GM19468 (cell line): Measurements from ENCODE around the gene AFAP1L1.

Experiments
- ATAC-seq: cut with Tn5 transposase; IDR thresholded peaks from one replicate; pipeline ENCODE4 v1.9.1; 2021; ENCODE audit warnings: mild to moderate bottlenecking, moderate library complexity, moderate number of reproducible peaks; ENCODE audit not compliant: unreplicated experiment; ENCODE audit errors: extremely low read depth

AFAP1L1 gene

DNA sequence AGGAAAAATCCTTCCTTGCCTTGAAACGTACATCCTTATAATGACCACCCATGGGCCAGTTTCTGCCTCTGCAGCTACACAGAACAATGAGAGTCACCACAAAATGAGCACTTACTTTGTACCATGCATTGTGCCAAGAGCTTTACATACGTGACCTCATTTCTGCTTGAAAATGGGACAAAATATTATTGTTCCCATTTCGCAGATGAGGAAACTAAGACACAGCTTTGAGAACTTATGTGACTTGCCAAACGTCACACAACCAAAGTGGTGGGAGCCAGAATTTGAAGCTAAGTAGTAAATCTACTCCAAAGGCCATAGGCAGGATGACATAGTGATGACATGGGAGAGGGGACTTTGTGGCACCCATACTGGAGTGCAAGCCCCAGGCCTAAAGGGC is 38.8 kb downstream of the AFAP1L1 start:
- no peak for ATAC-seq

DNA sequence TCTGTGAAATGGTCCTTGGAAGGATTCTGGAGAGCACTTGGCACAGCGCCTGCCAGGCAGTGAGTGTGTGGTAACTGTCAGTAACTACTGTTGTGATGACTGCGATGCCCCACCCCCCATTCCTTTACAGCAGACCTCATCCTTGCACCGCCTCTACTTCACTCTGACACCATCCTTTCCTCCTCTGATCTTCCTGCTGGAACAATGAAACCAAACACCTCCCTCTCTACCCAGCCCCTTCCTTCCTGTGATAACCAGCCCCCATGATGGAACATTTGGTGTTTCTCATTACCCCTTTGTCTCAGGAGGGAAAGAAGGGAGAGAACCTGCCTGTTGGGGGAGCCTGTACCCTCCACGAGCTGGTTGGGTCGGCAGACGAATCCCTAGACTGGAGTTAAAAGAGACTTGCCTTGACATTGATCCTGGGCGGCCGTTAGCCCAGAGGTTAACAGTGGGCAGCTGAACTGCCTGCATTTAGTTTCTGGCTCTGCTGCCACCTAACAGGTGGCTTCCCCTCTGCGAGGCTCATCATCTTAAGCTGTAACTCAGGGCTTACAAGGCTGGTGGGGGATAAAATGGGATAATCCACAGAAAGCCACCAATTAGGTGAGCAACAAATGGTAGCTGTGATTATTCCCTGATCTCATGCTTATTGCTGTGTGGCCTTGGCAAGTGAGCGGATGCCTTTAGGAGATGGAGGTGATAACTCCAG is 39.4 kb downstream of the AFAP1L1 start:
- ATAC-seq, result no peak

GRCh38 chr5:149313151-149313841 is 41.6 kb downstream of the AFAP1L1 start:
- no peak for ATAC-seq

- ATAC-seq, result no peak
These were observed 43.0 kb downstream of the AFAP1L1 start for GRCh38 chr5:149314571-149315111.

DNA sequence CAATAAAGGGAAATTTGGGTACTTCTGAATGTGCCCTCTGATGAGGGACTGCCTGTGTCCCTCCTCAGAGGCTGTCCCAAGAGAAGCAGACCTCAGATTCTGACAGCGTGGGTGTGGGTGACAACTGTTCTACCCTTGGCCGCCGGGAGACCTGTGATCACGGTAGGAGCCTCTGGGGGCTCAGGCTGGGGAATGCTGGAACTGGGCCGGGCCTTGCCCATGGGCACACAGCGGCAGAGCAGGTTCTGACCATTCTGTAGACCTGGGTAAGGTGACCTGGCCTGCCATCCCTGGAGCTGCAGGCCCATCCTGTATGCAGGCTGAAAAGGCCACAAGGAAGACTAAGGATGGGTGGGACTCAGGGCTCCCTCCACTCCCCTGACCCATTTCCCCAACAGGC is 44.1 kb downstream of the AFAP1L1 start:
- no peak for ATAC-seq

DNA sequence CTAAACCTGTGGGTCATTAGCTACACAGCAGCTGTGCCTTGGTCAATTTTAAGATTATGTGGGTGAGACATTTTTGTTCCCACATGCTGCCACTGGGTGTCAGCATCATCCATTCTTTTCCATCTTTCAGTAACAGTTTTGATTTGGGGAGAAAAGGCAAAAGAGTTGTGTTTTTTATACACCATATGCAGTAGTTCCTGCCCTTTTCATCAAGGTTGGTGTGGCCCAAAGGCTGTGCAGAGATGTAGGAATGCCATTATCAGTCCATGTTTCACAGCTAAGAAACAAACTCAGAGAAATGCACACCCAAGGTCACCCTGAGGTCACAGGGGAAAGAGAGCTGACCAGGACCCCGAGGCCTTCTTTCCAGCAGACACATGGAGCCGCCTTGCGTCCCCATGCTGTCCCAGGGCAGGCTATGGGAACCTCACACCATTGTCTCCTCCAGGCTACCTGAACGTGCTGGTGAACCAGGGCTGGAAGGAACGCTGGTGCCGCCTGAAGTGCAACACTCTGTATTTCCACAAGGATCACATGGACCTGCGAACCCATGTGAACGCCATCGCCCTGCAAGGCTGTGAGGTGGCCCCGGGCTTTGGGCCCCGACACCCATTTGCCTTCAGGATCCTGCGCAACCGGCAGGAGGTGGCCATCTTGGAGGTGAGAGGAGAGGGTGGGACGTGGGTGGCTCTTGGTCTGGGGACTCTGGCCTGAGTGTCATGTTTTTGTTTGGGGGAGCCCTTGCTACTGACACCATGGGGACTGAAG is 45.8 kb downstream of the AFAP1L1 start:
- ATAC-seq, result no peak

DNA sequence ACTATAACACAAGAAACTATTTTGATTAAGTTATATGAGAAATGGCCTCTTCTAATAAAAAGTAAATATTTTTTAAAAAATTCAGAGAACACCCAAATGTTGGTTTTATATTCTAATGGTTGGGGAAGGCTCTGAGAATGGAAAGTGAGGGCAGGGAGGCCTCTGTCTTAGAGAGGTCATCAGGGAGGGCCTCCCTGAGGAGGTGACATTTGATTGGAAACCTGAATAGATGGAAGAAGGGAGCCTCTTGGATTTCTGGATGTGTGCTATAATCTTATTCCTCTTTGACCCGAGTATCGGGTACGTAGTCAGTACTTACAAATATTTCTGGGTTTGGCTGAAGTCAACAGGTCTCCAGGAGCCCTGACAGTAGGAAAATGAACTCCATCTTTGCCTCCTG is 47.5 kb downstream of the AFAP1L1 start:
- no peak for ATAC-seq

DNA sequence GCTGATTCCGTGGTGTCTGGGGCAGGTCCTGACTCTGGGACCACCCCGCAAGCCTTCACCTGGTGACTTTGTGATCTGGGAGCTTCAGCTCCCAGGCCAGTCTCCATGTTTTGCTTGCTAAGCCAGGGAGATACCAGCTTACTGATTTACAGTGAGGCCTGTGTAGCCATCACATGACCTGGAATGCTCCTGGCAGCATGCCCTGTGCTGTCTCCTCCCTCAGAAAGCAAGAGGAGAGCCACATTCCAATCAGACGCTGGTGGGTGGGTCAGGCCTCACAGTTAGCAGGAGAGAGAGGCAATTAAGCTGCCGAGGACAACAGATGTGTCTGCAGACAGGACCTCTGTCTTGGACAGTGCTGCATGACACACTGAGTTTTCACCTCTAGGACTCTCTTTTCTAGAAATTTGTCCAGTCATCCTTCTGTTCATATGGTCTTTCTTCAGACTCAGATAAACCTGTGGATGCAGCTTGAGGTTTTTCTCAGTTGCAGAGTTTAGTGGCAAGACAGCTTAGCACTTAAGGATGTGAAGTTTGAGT is 49.2 kb downstream of the AFAP1L1 start:
- no peak for ATAC-seq

DNA sequence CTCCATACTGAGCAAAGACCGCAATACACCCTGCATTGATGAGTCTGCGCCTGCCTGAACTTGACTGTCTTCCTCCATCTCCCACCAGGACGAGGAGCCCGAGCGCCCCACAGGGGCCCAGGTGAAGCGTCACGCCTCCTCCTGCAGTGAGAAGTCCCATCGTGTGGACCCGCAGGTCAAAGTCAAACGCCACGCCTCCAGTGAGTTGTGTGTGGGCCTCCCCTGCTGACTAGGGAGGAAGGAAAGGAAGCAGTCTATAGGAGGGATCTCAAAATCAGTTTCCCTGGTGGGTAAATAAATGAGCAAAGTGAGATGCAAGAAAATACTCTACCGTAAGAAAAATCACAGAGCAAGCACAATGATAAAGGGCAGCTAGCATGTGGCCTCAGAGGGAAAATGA is 50.9 kb downstream of the AFAP1L1 start:
- no peak for ATAC-seq

DNA sequence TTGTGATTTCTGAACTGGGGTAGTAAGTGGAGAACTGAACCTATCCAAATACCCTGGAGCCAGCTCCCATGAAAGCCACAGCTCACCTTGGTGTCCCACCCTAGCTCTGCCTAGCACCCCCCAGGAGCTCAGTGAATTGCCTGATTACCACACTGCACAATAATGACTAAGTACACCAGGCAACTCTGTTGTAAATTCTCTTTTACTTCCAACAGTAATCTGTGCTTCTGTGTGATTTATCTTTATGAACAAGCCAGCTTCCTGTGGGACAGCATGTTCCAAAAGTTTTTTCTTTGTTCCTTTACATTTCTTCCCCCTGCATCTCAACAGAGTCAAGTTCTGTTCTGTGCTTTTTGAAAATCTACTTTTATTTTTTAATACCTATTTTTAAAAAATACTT is 51.6 kb downstream of the AFAP1L1 start:
- ATAC-seq, result no peak

GRCh38 chr5:149323621-149324205 is 52.1 kb downstream of the AFAP1L1 start:
- no peak for ATAC-seq

DNA sequence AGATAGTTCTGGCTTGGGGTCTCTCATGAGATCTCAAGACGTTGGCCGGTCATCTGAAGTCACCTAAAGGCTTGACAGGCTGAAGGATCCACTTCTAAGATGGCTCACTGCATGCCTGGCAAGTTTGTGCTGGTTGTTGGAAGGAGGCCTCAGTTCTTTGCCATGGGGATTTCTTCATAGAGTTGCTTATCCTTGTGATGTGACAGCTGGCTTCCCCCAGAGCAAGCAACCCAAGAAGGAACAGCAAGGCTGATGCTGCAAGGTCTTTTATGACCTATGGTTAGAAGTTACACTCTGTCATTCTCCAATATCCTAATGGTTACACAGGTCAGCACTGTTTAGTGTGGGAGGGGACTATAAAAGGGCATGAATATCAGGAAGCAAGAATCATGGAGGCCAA is 53.0 kb downstream of the AFAP1L1 start:
- no peak for ATAC-seq

- ATAC-seq, result no peak
These were observed 53.6 kb downstream of the AFAP1L1 start for GRCh38 chr5:149325166-149325735.

DNA sequence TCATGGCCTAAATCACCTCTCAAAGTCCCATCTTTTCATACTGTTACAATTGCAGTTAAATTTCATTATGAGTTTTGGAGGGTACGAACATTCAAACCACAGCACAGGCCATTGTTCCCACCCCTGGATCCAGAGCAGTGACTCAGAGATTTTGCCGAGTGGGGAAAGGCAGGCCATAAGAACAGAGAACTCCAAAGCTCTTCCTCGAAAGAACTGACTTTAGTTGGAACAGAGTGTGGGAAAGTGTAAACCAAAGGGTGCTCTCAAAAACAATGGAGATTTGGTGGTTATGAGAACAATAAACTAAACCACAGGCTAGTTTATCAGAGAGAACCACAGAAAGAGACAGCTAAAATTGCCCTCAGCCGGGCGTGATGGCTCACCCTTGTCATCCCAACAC is 54.2 kb downstream of the AFAP1L1 start:
- ATAC-seq, result no peak

- no peak for ATAC-seq
These were observed 55.0 kb downstream of the AFAP1L1 start for GRCh38 chr5:149326611-149327010.

DNA sequence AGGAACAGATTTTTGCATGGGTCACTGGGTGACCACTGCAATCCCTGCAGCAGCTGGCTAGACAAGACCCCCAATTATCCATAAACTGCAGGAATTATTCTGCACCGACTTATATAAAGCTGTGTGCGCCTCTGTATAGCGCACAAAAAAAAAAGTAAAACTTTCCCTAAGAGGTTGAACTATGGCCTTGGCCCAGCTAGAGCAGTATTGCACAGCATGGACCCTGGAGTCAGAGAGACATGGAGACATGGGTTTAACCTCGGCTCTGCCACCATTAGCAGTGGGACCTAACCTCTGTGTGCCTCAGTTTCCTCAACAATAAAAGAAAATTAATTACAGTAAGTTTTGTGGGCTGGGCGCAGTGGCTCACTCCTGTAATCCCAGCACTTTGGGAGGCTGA is 56.5 kb downstream of the AFAP1L1 start:
- ATAC-seq, result no peak

DNA sequence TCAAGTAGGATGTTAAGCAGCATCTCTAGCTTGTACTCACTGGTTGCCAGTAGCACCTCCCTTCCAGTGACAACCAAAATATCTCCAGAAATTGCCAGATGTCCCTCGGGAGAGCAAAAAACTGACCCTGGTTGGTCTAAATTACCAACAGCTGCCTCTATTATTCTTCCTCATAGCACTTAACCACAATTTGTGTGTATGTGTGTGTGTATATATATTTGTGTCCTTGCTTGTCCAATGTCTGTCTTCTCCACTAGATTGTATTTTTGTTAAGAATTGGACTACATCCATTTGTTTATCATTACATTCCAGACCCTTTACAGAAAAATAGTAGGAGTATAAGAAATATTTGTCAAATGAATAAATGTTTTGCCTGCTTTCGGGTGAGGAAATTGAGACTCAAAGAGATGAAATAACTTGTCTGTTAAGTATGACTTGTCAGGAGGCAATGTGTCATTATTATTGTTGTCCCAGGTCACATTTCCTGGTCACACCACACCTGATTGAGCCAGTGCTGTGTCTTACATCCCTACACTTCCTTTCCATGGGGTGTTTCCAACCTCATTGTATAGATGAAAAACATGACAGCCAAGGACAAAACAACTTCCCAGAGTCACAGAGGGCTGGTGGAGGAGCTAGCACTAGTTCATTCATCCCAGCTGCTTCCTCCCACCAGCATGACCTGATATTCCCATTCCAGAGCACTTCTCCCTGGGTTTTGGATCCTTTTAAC is 62.2 kb downstream of the AFAP1L1 start:
- ATAC-seq, result no peak

DNA sequence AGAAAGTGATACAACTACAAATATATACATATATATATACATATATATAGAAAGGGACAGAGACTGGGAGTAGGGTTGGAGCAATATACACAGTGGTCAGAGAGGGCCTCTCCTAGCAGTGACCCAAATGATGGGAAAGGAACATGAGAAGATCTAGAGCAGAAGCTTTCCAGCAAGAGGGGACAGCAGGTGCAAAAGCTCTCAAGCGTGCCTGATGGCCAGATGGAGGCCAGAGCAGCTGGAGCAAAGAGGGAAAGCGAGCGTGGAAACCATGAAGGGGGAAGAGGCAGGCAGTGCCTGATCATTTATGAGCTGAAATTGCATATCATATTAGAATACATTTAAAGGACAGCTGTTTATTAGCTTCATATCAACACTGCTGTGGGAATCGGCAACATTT is 66.1 kb downstream of the AFAP1L1 start:
- no peak for ATAC-seq

DNA sequence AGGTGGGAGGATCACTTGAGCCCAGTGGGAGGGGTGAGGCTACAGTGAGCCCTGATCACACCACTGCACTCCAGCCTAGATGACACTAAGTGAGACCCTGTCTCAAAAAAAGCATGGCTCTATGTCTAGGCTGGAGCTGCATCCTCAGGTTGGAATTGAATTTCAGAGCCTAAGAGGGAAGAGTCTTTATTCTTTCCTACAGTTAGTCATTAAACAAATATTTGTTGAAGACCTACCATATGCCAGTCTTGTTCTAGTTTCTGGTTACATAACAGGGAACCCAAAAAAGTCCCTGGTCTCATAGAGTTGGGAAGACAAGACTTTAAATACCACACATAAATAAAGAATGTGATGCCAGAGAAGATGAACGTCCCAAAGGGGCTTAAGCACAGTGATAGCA is 66.7 kb downstream of the AFAP1L1 start:
- ATAC-seq, result no peak
